PC-3 (cell line): ENCODE measurements around the gene HSPH1. TPM values are rescaled to one million over a fixed set of nuclear protein-coding genes. Genes with fewer than 3 reads are reported as not detected.

Experiments used
- ATAC-seq: fragments of 200-7000 bp; cut with Tn5 transposase; 2 replicates; pipeline ENCODE4 v1.9.1; 2020; ENCODE audit warnings: mild to moderate bottlenecking, moderate library complexity
- BruUV-seq: library from RNA; stranded (reverse); fragments of 400-500 nt; replicated peaks from 2 replicates; lab custom pipeline; 2021; lab: Mats Ljungman, UMichigan
- CTCF ChIA-PET: fragments of 300-600 bp; sonication (Branson Sonifier 250); formaldehyde crosslinking; loops from one replicate; lab custom pipeline; 2022; ENCODE audit warnings: antibody characterized with exemption; lab: Charles Lee
- POLR2A ChIA-PET: fragments of 300-600 bp; sonication (Branson Sonifier 250); formaldehyde crosslinking; loops from one replicate; lab custom pipeline; 2022; ENCODE audit warnings: antibody characterized with exemption; ENCODE audit not compliant: unreplicated experiment; lab: Charles Lee
- DNase-seq: peaks from one replicate; pipeline ENCODE4 v3.0.0-alpha.2; 2015
- H2AFZ ChIP-seq: fragments of 300-600 bp; sonication (generic); 2 replicates; pipeline ENCODE4 v1.6.0; 2016; ENCODE audit warnings: antibody characterized with exemption, low read length
- H3F3A ChIP-seq: fragments of 300-600 bp; sonication (generic); one replicate; pipeline ENCODE4 v1.6.0; 2017; ENCODE audit warnings: antibody characterized with exemption, low read length, control low read depth, mild to moderate bottlenecking; ENCODE audit not compliant: unreplicated experiment
- H3K27ac ChIP-seq: fragments of 300-600 bp; sonication (generic); 2 replicates; pipeline ENCODE4 v1.5.1; 2016; ENCODE audit warnings: mild to moderate bottlenecking, low read length
- H3K27me3 ChIP-seq: fragments of 300-600 bp; sonication (generic); 2 replicates; pipeline ENCODE4 v1.6.1; 2016; ENCODE audit warnings: low read length, mixed read lengths
- H3K36me3 ChIP-seq: fragments of 300-600 bp; sonication (generic); 2 replicates; pipeline ENCODE4 v1.6.1; 2016; ENCODE audit warnings: low read depth, mixed run types, low read length, mixed read lengths
- H3K4me1 ChIP-seq: fragments of 300-600 bp; sonication (generic); 2 replicates; pipeline ENCODE4 v1.5.1; 2016; ENCODE audit warnings: low read length; ENCODE audit not compliant: insufficient read depth
- H3K4me2 ChIP-seq: fragments of 300-600 bp; sonication (generic); 2 replicates; pipeline ENCODE4 v1.6.0; 2016; ENCODE audit warnings: low read length
- H3K4me3 ChIP-seq: fragments of 300-600 bp; sonication (generic); 2 replicates; pipeline ENCODE4 v1.5.1; 2016; ENCODE audit warnings: mild to moderate bottlenecking, low read length, mixed read lengths
- H3K79me2 ChIP-seq: fragments of 300-600 bp; sonication (generic); 2 replicates; pipeline ENCODE4 v1.6.1; 2017; ENCODE audit warnings: low read length, mixed read lengths
- H3K9ac ChIP-seq: fragments of 300-600 bp; sonication (generic); 2 replicates; pipeline ENCODE4 v1.6.0; 2016; ENCODE audit warnings: mild to moderate bottlenecking, low read length
- H3K9me2 ChIP-seq: fragments of 300-600 bp; sonication (generic); replicated peaks from 2 replicates; pipeline ENCODE4 v1.6.1; 2016; ENCODE audit warnings: mixed run types, low read length, mixed read lengths
- H3K9me3 ChIP-seq: fragments of 300-600 bp; sonication (generic); 2 replicates; pipeline ENCODE4 v1.6.1; 2016; ENCODE audit warnings: low read length, mixed read lengths
- H4K20me1 ChIP-seq: fragments of 300-600 bp; sonication (generic); 2 replicates; pipeline ENCODE4 v1.6.1; 2016; ENCODE audit warnings: low read length, mixed read lengths
- CTCF ChIP-seq: fragments of 300-600 bp; sonication (generic); conservative IDR thresholded peaks from 2 replicates; pipeline ENCODE4 v1.5.1; 2017; ENCODE audit warnings: antibody characterized with exemption, low read depth, mild to moderate bottlenecking, low read length
- EZH2 ChIP-seq: fragments of 300-600 bp; sonication (generic); IDR thresholded peaks from one replicate; pipeline ENCODE4 v1.6.1; 2017; ENCODE audit warnings: antibody characterized with exemption, mild to moderate bottlenecking, low read length; ENCODE audit not compliant: unreplicated experiment
- EZH2phosphoT487 ChIP-seq: fragments of 300-600 bp; sonication (generic); IDR thresholded peaks from 2 replicates; pipeline ENCODE4 v1.6.1; 2018; ENCODE audit warnings: mild to moderate bottlenecking, antibody characterized with exemption, low read length, borderline replicate concordance
- intact Hi-C: fragments of 100-400 bp; cut with micrococcal nuclease; formaldehyde crosslinking; loops from 2 replicates; pipeline ENCODE4 v1.9.0; 2023
- total RNA-seq: library from RNA; depleted of rRNA; stranded (reverse); fragments of >200 nt; gene quantifications from 2 replicates; pipeline ENCODE4 v1.2.3, GENCODE V29; 2014

HSPH1 gene
- total RNA-seq, 1 experiment from 2014 or later: 83.7 TPM

GRCh38 chr13:31122544-31123260 lies 39.0 kb downstream of the HSPH1 start:
- H3K9me2 ChIP-seq: no peaks in the 10 kb centered on the region
- no peak overlapping the region for H3K9ac ChIP-seq
- ATAC-seq: no peak
- BruUV-seq: no TSS peak
- no peaks in the 10 kb centered on the region for H3K9me3 ChIP-seq
- H3K4me1 ChIP-seq: no peaks in the 10 kb centered on the region
- peaks cover 48% of the 10 kb centered on the region for H3K27me3 ChIP-seq
- H3F3A ChIP-seq: no peaks in the 10 kb centered on the region
- DNase-seq: no peak
- H3K79me2 ChIP-seq: no peaks in the 10 kb centered on the region
- no peak overlapping the region for H2AFZ ChIP-seq
- H3K4me2 ChIP-seq: no peak overlapping the region
- no peaks in the 10 kb centered on the region for H3K36me3 ChIP-seq
- TF ChIP-seq EZH2phosphoT487 (no peak), EZH2 (no peak), CTCF (no peak)
- no peak overlapping the region for H3K4me3 ChIP-seq
- ChIA-PET CTCF (no interaction called here), POLR2A (no interaction called here)
- H3K27ac ChIP-seq: no peak overlapping the region
- intact Hi-C loops: no loop called here
- H4K20me1 ChIP-seq: no peaks in the 10 kb centered on the region; the same call in 1 of the 2 replicates

- no peaks in the 10 kb centered on the region for H3F3A ChIP-seq
- no peaks in the 10 kb centered on the region for H3K4me1 ChIP-seq
- BruUV-seq: no TSS peak
- no peak overlapping the region for H3K4me3 ChIP-seq
- no peak for DNase-seq
- ChIA-PET CTCF (no interaction called here), POLR2A (no interaction called here)
- intact Hi-C loops: no loop called here
- H3K36me3 ChIP-seq: no peaks in the 10 kb centered on the region
- H3K9ac ChIP-seq: no peak overlapping the region
- no peaks in the 10 kb centered on the region; the same call in 1 of the 2 replicates for H4K20me1 ChIP-seq
- H3K9me3 ChIP-seq: no peaks in the 10 kb centered on the region
- H2AFZ ChIP-seq: no peak overlapping the region
- peaks cover 54% of the 10 kb centered on the region for H3K27me3 ChIP-seq
- H3K9me2 ChIP-seq: no peaks in the 10 kb centered on the region
- H3K27ac ChIP-seq: no peak overlapping the region
- no peak overlapping the region for H3K4me2 ChIP-seq
- no peak for TF ChIP-seq EZH2phosphoT487
- TF ChIP-seq EZH2: no peak
- no peak for TF ChIP-seq CTCF
- no peaks in the 10 kb centered on the region for H3K79me2 ChIP-seq
- no peak for ATAC-seq
These were observed 39.6 kb downstream of the HSPH1 start for GRCh38 chr13:31122143-31122542.
